ENCODE results near the gene PLK4. TPM values are rescaled to one million over a fixed set of nuclear protein-coding genes. Genes with fewer than 3 reads are reported as not detected.
A peak's percentile ranks its signal among the peaks of the same experiment; 100 is the strongest.

Gene PLK4
- total RNA-seq, 1 donor from 2014 or later: 83.9 TPM

DNA sequence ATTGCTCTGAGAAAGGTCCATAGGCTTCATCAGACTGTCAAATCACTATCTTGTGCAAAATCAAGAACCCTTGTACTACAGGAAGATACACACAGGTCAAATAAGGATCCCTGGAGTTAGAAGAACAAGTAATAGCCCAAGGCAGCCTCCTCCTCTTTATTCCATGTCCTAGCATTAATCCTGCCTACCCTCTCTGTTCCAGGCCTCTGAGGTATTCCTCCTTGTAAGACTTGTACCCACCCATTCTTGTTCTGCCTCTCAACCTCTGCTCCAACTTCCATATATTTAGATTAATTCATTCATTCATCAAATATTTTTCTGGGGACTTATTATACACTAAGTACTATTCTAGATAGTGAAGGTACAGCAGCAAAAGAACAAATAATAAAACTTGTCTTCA is 10.4 kb upstream of the PLK4 start:
- Mint-ChIP-seq H3K4me3 (no peak overlapping the region), H3K9me3 (no peaks in the 10 kb centered on the region), H3K4me1 (peaks cover 2% of the 10 kb centered on the region), H3K27ac (no peak overlapping the region), H3K27me3 (ENCODE audit: insufficient read depth, low read depth) (no peaks in the 10 kb centered on the region), H3K36me3 (peaks cover 14% of the 10 kb centered on the region)
- Histone ChIP-seq H3K4me1 (no peaks in the 10 kb centered on the region), H3K9me3 (ENCODE audit: low read depth) (no peaks in the 10 kb centered on the region), H3K4me3 (no peak overlapping the region), H3K27me3 (no peaks in the 10 kb centered on the region), H3F3A (ENCODE audit: low read depth) (no peaks in the 10 kb centered on the region), H3K27ac (no peak overlapping the region), H3K4me2 (no peak overlapping the region), H3K79me2 (ENCODE audit: low read depth) (peaks cover 30% of the 10 kb centered on the region), H4K20me1 (ENCODE audit: low read depth) (no peaks in the 10 kb centered on the region), H2AFZ (replicated peaks) (no peak overlapping the region), H3K9ac (no peak overlapping the region), H3K36me3 (no peaks in the 10 kb centered on the region)
- no peak for TF ChIP-seq EZH2 (IDR thresholded peaks at IDR 0.05)
- no peak for TF ChIP-seq EZH2phosphoT487 (IDR thresholded peaks at IDR 0.05)
- TF ChIP-seq, protein P1, sequence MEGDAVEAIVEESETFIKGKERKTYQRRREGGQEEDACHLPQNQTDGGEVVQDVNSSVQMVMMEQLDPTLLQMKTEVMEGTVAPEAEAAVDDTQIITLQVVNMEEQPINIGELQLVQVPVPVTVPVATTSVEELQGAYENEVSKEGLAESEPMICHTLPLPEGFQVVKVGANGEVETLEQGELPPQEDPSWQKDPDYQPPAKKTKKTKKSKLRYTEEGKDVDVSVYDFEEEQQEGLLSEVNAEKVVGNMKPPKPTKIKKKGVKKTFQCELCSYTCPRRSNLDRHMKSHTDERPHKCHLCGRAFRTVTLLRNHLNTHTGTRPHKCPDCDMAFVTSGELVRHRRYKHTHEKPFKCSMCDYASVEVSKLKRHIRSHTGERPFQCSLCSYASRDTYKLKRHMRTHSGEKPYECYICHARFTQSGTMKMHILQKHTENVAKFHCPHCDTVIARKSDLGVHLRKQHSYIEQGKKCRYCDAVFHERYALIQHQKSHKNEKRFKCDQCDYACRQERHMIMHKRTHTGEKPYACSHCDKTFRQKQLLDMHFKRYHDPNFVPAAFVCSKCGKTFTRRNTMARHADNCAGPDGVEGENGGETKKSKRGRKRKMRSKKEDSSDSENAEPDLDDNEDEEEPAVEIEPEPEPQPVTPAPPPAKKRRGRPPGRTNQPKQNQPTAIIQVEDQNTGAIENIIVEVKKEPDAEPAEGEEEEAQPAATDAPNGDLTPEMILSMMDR (IDR thresholded peaks at IDR 0.05): no peak
- DNase-seq (ENCODE audit: low spot score): no peak

- no peaks in the 10 kb centered on the region for H3K4me1 ChIP-seq
- H2AFZ ChIP-seq (replicated peaks): no peak overlapping the region
- no peaks in the 10 kb centered on the region for H4K20me1 ChIP-seq (ENCODE audit: low read depth)
- no peak overlapping the region for H3K4me3 ChIP-seq
- peaks cover 30% of the 10 kb centered on the region for H3K79me2 ChIP-seq (ENCODE audit: low read depth)
- no peak overlapping the region for H3K27ac ChIP-seq
- no peaks in the 10 kb centered on the region for H3K36me3 ChIP-seq
- no peak overlapping the region for H3K27ac Mint-ChIP-seq
- H3K9me3 Mint-ChIP-seq: no peaks in the 10 kb centered on the region
- TF ChIP-seq EZH2phosphoT487 (IDR thresholded peaks at IDR 0.05): no peak
- TF ChIP-seq, protein P1 (IDR thresholded peaks at IDR 0.05): no peak
- H3K9ac ChIP-seq: no peak overlapping the region
- H3F3A ChIP-seq (ENCODE audit: low read depth): no peaks in the 10 kb centered on the region
- H3K27me3 Mint-ChIP-seq (ENCODE audit: insufficient read depth, low read depth): no peaks in the 10 kb centered on the region
- peaks cover 2% of the 10 kb centered on the region for H3K4me1 Mint-ChIP-seq
- no peaks in the 10 kb centered on the region for H3K27me3 ChIP-seq
- no peak overlapping the region for H3K4me3 Mint-ChIP-seq
- H3K9me3 ChIP-seq (ENCODE audit: low read depth): no peaks in the 10 kb centered on the region
- no peak overlapping the region for H3K4me2 ChIP-seq
- DNase-seq (ENCODE audit: low spot score): no peak
- peaks cover 16% of the 10 kb centered on the region for H3K36me3 Mint-ChIP-seq
These were observed 10.0 kb upstream of the PLK4 start for GRCh38 chr4:127870688-127871087.

GRCh38 chr4:127875791-127876190 is 4.9 kb upstream of the PLK4 start:
- peaks cover 11% of the 10 kb centered on the region for H3K4me1 Mint-ChIP-seq
- no peaks in the 10 kb centered on the region for H3K27me3 Mint-ChIP-seq (ENCODE audit: insufficient read depth, low read depth)
- Histone ChIP-seq H3K27me3 (no peaks in the 10 kb centered on the region), H4K20me1 (ENCODE audit: low read depth) (no peaks in the 10 kb centered on the region), H3F3A (ENCODE audit: low read depth) (peaks cover 6% of the 10 kb centered on the region), H3K27ac (no peak overlapping the region), H3K9ac (no peak overlapping the region), H3K36me3 (no peaks in the 10 kb centered on the region), H3K4me3 (no peak overlapping the region), H3K4me1 (peaks cover 10% of the 10 kb centered on the region), H3K4me2 (no peak overlapping the region), H3K79me2 (ENCODE audit: low read depth) (peaks cover 41% of the 10 kb centered on the region), H2AFZ (replicated peaks) (no peak overlapping the region), H3K9me3 (ENCODE audit: low read depth) (no peaks in the 10 kb centered on the region)
- H3K4me3 Mint-ChIP-seq: no peak overlapping the region
- no peaks in the 10 kb centered on the region for H3K9me3 Mint-ChIP-seq
- TF ChIP-seq EZH2phosphoT487 (IDR thresholded peaks at IDR 0.05) (no peak), EZH2 (IDR thresholded peaks at IDR 0.05) (no peak)
- TF ChIP-seq, protein P1 (IDR thresholded peaks at IDR 0.05): no peak
- DNase-seq (ENCODE audit: low spot score): no peak
- peaks cover 15% of the 10 kb centered on the region for H3K36me3 Mint-ChIP-seq
- H3K27ac Mint-ChIP-seq: no peak overlapping the region

DNA sequence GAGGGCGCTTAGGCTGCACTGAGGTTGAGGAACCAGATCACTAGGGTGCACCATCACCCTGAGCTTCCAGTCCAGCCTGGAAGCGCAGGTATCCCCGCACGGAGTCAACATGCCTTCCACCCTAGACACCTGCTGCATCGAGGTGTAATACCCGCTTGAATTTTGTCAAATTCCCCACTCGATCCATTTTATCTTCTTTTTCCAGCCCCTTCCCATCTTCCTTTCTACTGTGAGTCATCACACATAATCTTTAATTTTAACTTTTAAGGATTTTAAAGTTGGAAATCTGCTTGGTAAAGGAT is 821 bp downstream of the PLK4 start:
- no peak for DNase-seq (ENCODE audit: low spot score)
- Mint-ChIP-seq H3K27ac (peak overlapping the region; percentile 68), H3K9me3 (no peaks in the 10 kb centered on the region), H3K4me3 (peak overlapping the region; percentile 99), H3K27me3 (ENCODE audit: insufficient read depth, low read depth) (no peaks in the 10 kb centered on the region), H3K4me1 (peaks cover 17% of the 10 kb centered on the region), H3K36me3 (peaks cover 15% of the 10 kb centered on the region)
- peaks cover 25% of the 10 kb centered on the region for H3K36me3 ChIP-seq
- peaks cover 19% of the 10 kb centered on the region for H3F3A ChIP-seq (ENCODE audit: low read depth)
- H3K27me3 ChIP-seq: no peaks in the 10 kb centered on the region
- no peaks in the 10 kb centered on the region for H3K9me3 ChIP-seq (ENCODE audit: low read depth)
- H3K4me3 ChIP-seq: peak overlapping the region; percentile 79
- H3K27ac ChIP-seq: peak overlapping the region; percentile 99
- peak overlapping the region; percentile 98 for H3K4me2 ChIP-seq
- H3K79me2 ChIP-seq (ENCODE audit: low read depth): peaks cover 73% of the 10 kb centered on the region
- TF ChIP-seq EZH2 (IDR thresholded peaks at IDR 0.05) (no peak), EZH2phosphoT487 (IDR thresholded peaks at IDR 0.05) (no peak)
- TF ChIP-seq, protein P1 (IDR thresholded peaks at IDR 0.05): no peak
- H2AFZ ChIP-seq (replicated peaks): peak overlapping the region; percentile 71
- H4K20me1 ChIP-seq (ENCODE audit: low read depth): no peaks in the 10 kb centered on the region
- peaks cover 18% of the 10 kb centered on the region for H3K4me1 ChIP-seq
- H3K9ac ChIP-seq: peak overlapping the region; percentile 89

Data from neural progenitor cell (in vitro differentiated cells).